Measurements from ENCODE around the gene VTI1A.
"Not testable (repeated sequence)": the region's sequence is repeated elsewhere in the genome, so short reads cannot be mapped to it uniquely, and the experiment has no call there.

The VTI1A gene

DNA sequence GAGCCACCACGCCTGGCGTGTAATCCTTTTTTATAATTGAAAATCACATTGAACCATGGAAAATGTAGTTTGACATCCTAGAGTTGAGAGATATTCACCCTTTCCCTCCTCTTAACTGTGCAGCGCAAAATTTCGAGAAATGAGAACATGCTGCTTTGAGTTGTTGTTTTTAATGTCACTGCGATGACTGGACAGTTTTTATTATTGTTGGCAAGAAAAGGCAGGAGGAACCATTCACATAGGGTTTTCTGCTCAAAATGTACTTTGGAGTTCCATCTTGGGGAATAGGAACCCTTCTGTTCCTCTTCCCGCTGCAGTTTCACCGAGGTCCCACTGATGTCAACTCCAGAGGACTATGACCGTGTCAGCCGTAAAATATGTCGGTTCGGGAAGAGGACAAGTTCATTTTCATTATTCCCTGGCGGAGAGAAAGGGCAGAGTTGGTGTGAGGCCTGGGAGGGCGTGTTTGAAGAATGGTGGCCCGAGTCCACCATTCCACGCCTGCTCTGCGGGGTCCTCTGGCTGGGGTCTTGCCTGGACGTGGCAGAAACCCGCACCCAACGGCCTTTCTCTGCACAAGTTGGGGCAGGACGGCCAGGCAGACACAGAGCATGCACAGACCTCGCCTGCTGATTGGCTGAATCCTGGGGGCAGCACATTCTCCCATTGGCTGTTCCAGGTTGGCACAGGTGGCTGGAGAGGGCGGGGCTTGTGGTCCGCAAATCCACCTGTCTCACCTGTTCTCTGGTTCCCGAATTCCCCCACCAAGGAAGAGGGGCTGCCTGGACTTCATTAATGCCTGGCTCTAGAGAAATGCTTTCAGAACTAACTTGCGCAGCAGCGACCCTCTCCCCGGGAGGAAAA, 397.9 kb downstream of the VTI1A start:
- DNase-seq, result no peak

DNA sequence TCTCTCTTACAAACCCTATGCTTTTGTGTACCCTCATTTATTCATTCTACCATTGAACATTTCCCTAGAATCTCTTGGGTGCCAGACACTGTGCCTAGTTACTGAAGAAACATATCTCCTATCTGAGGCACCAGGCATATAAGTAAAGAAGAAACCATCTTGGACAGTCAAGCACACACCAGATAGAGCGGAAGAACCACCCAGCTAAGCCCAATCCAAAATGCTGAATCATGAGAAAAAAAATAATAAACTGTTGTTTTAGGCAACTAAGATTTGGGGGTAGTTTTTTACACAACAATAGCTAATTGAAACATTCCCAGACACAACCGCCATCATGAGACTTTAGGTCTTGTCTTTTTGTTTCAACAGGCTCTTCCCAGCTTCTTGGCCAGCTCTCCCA, 400.8 kb downstream of the VTI1A start:
- no peak for DNase-seq

DNA sequence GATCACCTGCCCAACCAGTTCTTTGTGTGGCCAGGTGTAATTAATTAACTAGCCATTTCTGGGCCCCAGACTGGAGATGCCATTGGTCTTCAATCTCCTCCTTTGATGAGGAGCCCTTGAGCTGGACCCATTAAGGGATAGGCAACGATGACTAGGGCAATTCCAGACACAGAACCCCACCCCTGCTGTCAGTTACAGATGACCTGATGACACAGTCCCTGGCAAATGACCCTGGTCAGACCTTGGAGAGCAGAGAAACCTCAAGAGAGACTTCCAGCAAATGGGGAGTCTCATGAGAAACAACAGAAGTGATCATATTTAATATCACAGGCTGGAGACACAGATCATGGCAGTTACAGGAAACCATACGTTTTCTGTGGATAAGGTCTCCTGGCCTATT, 401.2 kb downstream of the VTI1A start:
- no peak for DNase-seq

DNA sequence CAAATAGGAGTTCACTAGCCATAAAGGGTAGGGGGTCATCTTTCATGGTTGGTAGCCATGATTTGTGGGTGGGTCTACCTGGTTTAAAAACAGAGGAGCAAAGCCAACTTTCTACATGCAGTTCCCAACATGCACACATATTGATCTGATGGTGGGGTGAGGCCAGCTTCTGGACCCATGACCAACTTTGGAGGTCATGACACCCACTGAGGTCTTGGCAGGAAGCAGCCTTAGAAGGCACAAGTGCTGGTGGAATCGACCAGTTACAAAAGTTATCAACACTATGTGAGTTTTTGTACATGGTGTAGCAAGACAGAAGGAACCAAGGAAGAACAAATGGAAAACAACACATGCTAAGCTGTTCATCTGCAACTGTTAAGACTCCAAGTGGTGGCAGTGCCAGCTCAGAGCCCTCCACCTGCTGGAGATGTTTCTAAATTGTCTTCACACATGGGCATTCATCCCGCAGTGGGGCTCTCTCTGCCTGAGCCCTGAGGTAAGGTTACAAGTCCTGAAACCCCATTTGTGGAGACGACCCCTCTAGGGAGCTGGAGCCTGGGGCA, 401.9 kb downstream of the VTI1A start:
- no peak for DNase-seq

DNA sequence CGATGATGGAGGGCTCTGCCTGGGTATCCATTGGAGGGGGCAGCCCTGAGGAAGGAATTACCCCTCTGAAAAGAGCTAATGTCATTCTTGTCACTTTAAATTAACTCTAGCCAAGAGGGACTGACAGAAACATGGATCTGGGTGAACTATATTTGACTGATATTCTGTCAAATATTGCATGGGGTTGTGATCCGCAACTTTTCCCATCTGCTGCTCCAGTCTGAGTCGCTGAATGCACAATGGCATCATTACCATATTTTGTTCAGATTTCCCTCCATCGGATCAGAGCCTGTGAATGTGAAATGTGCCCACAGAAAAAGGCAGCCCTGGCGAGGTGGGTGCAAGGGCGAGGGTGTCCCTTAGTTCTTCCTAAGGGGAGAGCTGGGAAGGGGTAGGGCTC, 402.5 kb downstream of the VTI1A start:
- no peak for DNase-seq

DNA sequence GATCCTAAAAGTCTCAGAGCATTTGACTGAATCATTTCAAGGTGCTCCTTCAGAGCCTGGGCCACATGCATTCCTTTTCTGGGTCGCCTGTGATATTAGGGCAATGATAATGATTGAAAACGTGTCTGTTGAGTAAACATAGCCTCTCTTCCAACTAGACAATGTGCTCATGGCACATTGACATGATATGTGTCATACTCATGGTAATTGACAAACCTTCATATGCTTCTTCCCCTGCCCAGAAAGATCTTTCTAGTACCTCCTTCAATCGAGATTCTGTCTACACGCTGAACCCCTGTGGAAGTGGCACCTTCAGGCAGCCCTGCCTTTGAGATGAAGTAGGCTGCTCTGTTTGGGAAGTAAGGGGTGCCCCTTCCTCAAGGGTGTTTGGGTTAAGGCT, 404.2 kb downstream of the VTI1A start:
- DNase-seq, result no peak

DNA sequence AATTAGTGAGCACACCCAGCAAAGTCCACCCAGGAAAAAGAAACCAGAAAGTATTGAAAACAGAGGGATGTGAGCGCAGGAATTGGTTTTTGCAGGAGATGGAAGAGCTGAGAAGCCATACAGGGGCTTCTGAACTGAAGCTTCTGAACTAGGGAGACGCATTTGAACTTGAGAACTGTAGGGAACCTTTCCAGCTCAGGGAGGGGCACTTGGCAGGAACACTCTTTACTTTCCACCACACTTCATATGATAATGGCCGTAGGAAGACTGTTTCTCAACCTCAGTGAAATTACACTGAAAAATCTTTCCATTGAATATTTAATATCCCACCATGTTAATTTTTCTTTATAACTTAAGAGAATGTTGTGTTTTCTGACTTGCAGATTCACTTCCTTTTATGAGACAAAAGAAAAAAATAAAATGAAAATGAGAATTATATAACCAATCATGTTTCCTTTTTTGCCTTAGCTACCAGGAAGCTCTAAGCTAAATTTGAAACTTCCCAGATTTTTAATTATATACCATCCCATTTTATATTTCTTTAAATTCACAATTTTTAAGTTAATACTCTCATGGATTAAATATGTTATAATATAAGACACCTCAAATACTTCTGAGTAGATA, 404.7 kb downstream of the VTI1A start:
- no peak for DNase-seq

DNA sequence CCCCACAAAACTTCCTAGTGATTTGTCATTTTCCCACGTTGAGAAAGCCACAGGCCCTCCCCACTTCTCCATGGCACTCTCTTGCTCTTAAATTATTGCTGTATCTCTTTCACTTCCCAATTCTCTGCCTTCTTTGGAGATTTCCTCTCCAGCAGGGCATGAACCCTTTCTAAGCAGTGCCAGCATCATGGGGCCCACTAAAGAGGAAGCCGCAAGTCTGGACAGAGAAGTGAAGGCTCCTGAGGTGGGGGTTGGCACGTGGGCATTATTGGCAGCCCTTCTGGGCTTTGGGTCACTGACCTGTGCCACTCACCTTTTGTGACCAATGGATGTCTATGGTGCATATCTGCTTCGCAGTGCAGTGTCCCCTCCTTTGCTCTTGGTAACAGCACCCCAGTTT, 405.3 kb downstream of the VTI1A start:
- DNase-seq, result no peak

DNA sequence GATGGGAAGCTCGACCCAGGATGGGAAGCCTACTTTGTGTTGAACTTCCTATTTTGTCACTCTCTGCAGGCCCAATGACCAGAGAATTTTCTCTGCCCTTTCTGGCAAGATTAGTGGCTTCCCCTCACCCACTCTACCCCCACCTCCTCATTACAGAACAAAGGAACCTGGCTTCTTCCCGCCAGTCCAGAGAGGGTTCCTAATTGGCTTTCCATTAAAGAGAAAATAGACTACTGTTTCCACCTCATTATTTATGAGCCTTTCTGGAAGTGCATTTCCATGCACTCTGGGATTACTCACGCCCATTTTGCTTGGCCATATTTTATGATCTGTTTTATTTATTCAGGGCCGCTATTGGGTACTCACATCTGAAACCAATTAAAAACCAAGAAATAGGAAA, 408.1 kb downstream of the VTI1A start:
- no peak for DNase-seq

DNA sequence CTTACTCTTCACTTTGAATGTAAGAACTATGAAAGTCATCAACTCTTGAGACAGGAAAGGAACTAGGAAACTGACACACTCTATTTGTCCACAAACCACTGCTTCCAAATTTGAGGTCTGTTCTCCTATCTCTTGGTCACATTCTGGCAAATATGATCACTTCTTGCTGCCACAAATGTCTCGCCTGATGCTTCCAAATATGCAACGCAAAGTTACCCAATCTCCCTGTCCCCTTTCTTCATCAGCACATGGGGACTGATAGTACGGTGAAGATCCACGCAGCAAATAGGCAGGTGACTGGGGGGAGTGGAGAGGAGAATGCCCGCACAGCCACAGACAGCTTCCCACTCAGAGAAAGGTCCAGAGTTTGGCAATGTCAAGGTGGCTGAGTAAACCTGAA, 410.5 kb downstream of the VTI1A start:
- DNase-seq, result no peak

DNA sequence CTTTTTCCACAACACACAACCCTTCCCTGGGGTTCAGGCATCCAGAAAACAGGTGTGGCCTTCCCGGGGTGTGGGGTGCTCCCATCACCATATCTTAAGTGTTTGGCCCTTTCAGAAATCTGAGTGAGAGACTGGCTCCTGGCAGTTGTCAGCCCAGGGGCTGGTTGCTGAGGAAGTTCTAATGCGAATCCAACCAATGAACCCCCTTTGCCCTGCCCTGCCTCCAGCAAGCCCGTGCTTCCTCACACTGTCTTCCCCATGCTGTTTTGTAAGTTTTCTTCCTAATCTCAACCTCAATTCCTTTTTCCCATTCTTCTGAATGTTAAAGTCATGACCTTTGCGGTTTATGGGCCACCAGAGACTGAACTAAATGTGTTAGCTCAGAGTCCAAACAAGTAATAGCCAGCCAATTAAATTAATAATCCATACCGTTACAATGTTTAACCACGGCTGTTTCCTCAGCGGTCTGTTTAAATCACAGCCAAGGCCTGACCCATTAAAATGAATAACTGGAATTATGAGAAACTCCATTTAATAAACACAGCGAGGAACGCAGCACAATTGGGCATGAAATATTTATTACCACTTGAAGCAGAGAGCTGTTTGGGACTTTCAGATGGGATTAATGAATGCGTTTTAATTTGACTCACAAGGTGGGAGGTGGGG, 412.1 kb downstream of the VTI1A start:
- no peak for DNase-seq

DNA sequence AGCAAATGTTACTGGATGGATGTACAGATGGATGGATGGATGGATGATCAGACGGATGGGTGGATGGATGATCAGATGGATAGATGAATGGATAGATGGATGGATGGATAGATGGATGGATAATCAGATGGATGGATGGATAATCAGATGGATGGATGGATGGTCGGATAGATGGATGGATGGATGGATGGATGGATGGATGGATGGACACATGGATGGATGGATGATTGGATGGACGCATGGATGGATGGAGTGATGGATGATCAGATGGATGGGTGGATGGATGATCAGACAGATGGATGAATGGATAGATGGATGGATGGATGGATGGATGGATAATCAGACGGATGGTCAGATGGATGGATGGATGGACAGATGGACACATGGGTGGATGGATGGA, 412.8 kb downstream of the VTI1A start:
- no peak for DNase-seq

DNA sequence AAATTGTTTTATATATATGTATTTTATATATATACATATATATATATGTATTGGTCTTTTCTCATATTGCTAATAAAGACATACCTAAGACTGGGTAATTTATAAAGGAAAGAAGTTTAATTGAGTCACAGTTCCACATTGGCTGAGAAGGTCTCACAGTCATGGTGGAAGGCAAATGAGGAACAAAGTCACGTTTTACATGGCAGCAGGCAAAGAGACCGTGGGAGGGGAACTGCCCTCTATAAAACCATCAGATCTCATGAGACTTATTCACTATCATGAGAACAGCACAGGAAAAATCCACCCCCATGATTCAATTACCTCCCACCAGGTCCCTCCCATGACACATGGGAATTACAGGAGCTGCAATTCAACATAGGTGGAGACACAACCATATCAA, 416.4 kb downstream of the VTI1A start:
- not testable (repeated sequence) for DNase-seq
